HepG2 (cell line): Measurements from ENCODE around the gene SEMA3G. TPM values are rescaled to one million over a fixed set of nuclear protein-coding genes. Genes with fewer than 3 reads are reported as not detected.

ENCODE experiments used
- KLF6 ChIP-seq: IDR thresholded peaks from 2 replicates; pipeline ENCODE4 v1.8.0; 2016; ENCODE audit warnings: missing biosample characterization, missing genetic modification reagents
- MED1 ChIP-seq: sonication (generic); formaldehyde crosslinking; IDR thresholded peaks from 2 replicates; pipeline ENCODE4 v1.4.0; 2020; ENCODE audit warnings: missing genetic modification reagents
- MXI1 ChIP-seq: IDR thresholded peaks from 3 replicates; pipeline ENCODE4 v1.6.1; 2012; ENCODE audit warnings: low read depth, low read length, inconsistent platforms, borderline replicate concordance
- SOX5 ChIP-seq: IDR thresholded peaks from 2 replicates; pipeline ENCODE4 v1.6.1; 2016; ENCODE audit warnings: borderline replicate concordance
- SOX6 ChIP-seq, 2 experiments: fragments of 450-650 bp in 1 of 2; sonication (generic) in 1 of 2; formaldehyde crosslinking in 1 of 2; IDR thresholded peaks; 2 replicates each; pipeline versions ENCODE4 v1.4.0 to v1.6.1; 2017 to 2020; ENCODE audit warnings: antibody characterized with exemption in 1 of 2, mild to moderate bottlenecking in 1 of 2, missing genetic modification reagents in 1 of 2
- ZNF282 ChIP-seq: fragments of 450-650 bp; IDR thresholded peaks from 2 replicates; pipeline ENCODE4 v1.6.1; 2018; ENCODE audit not compliant: partially characterized antibody
- ZNF563 ChIP-seq: sonication (generic); formaldehyde crosslinking; IDR thresholded peaks from 2 replicates; pipeline ENCODE4 v1.8.0; 2022; ENCODE audit warnings: mild to moderate bottlenecking, moderate library complexity, missing genetic modification reagents
- ZNF678 ChIP-seq: sonication (generic); formaldehyde crosslinking; IDR thresholded peaks from 2 replicates; pipeline ENCODE4 v1.4.0; 2020; ENCODE audit warnings: mild to moderate bottlenecking, missing genetic modification reagents
- ZNF772 ChIP-seq: sonication (generic); formaldehyde crosslinking; IDR thresholded peaks from 2 replicates; pipeline ENCODE4 v1.5.0; 2020; ENCODE audit warnings: mild to moderate bottlenecking, missing genetic modification reagents
- ZNF839 ChIP-seq: sonication (generic); formaldehyde crosslinking; IDR thresholded peaks from 2 replicates; pipeline ENCODE4 v1.4.0; 2020; ENCODE audit warnings: missing genetic modification reagents, mild to moderate bottlenecking, borderline replicate concordance
- polyA plus RNA-seq, 8 experiments: library from polyadenylated mRNA; depleted of rRNA in 3 of 8; stranded (reverse) in 7 of 8; unstranded in 1 of 8; fragments of >200 nt; fragmentation: Illumina TruSeq in 4 of 8; extraction: Trizol in 4 of 8; gene quantifications; 2 replicates each; pipeline versions ENCODE4 v1.2.1 to v1.2.3, GENCODE V29; 2011 to 2016; ENCODE audit warnings: low read depth in 4 of 8, missing spikeins in 1 of 8, mixed read lengths in 1 of 8; ENCODE audit not compliant: insufficient read depth in 1 of 8
- total RNA-seq, 5 experiments: library from RNA; depleted of rRNA; stranded (reverse); fragments of >200 nt; fragmentation: Illumina TruSeq; extraction: Trizol; gene quantifications; 2 replicates each; pipeline ENCODE4 v1.2.3, GENCODE V29; 2016; ENCODE audit warnings: low read depth in 1 of 5
- TF ChIP-seq, protein P1 (sequence below): IDR thresholded peaks from 2 replicates; pipeline ENCODE4 v1.6.1; 2016; ENCODE audit warnings: low read depth
- TF ChIP-seq, protein P2 (sequence below): sonication (generic); formaldehyde crosslinking; IDR thresholded peaks from 2 replicates; pipeline ENCODE4 v1.4.0; 2020; ENCODE audit warnings: mild to moderate bottlenecking, missing genetic modification reagents
- TF ChIP-seq, protein P3 (sequence below): sonication (generic); formaldehyde crosslinking; IDR thresholded peaks from 2 replicates; pipeline ENCODE4 v1.4.0; 2020; ENCODE audit warnings: mild to moderate bottlenecking, missing genetic modification reagents, borderline replicate concordance
- TF ChIP-seq, protein P4 (sequence below): sonication (generic); formaldehyde crosslinking; IDR thresholded peaks from 2 replicates; pipeline ENCODE4 v1.4.0; 2020; ENCODE audit warnings: mild to moderate bottlenecking, low read depth, missing genetic modification reagents

SEMA3G gene
- total and polyA plus RNA-seq, 2 of the 13 experiments (the other 11 are each of a cell fraction or from before 2014, with no cell fraction given), result 6.1 to 8.3 TPM

DNA sequence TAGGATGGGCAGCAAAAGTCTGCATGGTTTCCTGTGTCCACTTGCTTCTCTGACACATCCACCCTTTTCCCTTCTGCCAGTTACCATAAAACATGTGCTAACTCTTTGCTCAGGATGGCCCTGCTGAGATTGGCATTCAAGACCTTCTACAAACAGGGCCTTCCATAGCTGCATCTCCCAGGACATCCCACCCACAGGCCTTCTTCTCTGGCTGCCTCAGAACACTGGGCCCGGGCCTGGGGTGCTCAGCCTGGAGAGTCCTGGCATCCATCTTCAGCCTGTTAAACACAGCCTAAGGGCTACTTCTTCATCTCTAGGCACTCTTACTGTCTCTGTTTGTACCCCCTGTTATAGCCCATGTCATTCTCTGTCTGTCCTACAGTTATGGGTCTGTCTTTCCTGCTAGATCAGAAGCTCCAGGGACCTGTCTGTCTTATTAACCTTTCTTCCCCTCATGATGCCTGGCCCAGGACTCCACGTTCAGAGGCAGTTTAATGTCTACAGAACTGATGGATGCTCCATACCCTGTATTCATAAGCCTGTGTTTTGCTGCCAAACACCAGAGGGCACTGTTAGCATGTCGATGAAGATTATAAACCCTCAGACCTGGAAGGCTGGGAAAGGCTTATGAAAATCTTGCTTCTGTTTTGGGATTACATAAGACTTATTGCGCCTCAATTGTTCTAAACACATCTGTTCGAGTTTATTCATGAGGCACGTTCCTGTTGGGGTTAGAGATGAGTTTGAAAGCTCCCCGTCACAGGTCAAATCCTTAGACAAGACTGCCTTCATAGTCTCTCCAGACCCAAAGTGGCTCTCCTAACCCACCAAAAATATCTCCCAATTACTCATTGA, 16.5 kb downstream of the SEMA3G start (continued):
- no peak for TF ChIP-seq ZNF563
- TF ChIP-seq SOX6 (IDR thresholded peaks at IDR 0.05), result no peak
- TF ChIP-seq SOX6 (CRISPR knock-in tag; IDR thresholded peaks at IDR 0.05), result 0 out of 2 replicates have a peak, but pooled peaks have one; percentile 10
- no peak for TF ChIP-seq ZNF839 (CRISPR knock-in tag)
- TF ChIP-seq MED1 (CRISPR knock-in tag), result 0 out of 2 replicates have a peak, but pooled peaks have one; percentile 26
- peak; percentile 34; the same call in 1 of the 2 replicates for TF ChIP-seq ZNF772 (CRISPR knock-in tag)
- TF ChIP-seq, protein P1, sequence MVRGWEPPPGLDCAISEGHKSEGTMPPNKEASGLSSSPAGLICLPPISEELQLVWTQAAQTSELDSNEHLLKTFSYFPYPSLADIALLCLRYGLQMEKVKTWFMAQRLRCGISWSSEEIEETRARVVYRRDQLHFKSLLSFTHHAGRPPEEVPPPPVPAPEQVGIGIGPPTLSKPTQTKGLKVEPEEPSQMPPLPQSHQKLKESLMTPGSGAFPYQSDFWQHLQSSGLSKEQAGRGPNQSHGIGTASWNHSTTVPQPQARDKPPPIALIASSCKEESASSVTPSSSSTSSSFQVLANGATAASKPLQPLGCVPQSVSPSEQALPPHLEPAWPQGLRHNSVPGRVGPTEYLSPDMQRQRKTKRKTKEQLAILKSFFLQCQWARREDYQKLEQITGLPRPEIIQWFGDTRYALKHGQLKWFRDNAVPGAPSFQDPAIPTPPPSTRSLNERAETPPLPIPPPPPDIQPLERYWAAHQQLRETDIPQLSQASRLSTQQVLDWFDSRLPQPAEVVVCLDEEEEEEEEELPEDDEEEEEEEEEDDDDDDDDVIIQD (CRISPR knock-in tag), result peak; percentile 21; the same call in 1 of the 2 replicates
- TF ChIP-seq MXI1, result 0 out of 3 replicates have a peak, but pooled peaks have one; percentile 30
- TF ChIP-seq, protein P2, sequence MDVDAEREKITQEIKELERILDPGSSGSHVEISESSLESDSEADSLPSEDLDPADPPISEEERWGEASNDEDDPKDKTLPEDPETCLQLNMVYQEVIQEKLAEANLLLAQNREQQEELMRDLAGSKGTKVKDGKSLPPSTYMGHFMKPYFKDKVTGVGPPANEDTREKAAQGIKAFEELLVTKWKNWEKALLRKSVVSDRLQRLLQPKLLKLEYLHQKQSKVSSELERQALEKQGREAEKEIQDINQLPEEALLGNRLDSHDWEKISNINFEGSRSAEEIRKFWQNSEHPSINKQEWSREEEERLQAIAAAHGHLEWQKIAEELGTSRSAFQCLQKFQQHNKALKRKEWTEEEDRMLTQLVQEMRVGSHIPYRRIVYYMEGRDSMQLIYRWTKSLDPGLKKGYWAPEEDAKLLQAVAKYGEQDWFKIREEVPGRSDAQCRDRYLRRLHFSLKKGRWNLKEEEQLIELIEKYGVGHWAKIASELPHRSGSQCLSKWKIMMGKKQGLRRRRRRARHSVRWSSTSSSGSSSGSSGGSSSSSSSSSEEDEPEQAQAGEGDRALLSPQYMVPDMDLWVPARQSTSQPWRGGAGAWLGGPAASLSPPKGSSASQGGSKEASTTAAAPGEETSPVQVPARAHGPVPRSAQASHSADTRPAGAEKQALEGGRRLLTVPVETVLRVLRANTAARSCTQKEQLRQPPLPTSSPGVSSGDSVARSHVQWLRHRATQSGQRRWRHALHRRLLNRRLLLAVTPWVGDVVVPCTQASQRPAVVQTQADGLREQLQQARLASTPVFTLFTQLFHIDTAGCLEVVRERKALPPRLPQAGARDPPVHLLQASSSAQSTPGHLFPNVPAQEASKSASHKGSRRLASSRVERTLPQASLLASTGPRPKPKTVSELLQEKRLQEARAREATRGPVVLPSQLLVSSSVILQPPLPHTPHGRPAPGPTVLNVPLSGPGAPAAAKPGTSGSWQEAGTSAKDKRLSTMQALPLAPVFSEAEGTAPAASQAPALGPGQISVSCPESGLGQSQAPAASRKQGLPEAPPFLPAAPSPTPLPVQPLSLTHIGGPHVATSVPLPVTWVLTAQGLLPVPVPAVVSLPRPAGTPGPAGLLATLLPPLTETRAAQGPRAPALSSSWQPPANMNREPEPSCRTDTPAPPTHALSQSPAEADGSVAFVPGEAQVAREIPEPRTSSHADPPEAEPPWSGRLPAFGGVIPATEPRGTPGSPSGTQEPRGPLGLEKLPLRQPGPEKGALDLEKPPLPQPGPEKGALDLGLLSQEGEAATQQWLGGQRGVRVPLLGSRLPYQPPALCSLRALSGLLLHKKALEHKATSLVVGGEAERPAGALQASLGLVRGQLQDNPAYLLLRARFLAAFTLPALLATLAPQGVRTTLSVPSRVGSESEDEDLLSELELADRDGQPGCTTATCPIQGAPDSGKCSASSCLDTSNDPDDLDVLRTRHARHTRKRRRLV (CRISPR knock-in tag), result no peak
- 0 out of 2 replicates have a peak, but pooled peaks have one; percentile 23 for TF ChIP-seq KLF6 (CRISPR knock-in tag)
- peak; percentile 51; the same call in 1 of the 2 replicates for TF ChIP-seq SOX5 (CRISPR knock-in tag)
- TF ChIP-seq, protein P3, sequence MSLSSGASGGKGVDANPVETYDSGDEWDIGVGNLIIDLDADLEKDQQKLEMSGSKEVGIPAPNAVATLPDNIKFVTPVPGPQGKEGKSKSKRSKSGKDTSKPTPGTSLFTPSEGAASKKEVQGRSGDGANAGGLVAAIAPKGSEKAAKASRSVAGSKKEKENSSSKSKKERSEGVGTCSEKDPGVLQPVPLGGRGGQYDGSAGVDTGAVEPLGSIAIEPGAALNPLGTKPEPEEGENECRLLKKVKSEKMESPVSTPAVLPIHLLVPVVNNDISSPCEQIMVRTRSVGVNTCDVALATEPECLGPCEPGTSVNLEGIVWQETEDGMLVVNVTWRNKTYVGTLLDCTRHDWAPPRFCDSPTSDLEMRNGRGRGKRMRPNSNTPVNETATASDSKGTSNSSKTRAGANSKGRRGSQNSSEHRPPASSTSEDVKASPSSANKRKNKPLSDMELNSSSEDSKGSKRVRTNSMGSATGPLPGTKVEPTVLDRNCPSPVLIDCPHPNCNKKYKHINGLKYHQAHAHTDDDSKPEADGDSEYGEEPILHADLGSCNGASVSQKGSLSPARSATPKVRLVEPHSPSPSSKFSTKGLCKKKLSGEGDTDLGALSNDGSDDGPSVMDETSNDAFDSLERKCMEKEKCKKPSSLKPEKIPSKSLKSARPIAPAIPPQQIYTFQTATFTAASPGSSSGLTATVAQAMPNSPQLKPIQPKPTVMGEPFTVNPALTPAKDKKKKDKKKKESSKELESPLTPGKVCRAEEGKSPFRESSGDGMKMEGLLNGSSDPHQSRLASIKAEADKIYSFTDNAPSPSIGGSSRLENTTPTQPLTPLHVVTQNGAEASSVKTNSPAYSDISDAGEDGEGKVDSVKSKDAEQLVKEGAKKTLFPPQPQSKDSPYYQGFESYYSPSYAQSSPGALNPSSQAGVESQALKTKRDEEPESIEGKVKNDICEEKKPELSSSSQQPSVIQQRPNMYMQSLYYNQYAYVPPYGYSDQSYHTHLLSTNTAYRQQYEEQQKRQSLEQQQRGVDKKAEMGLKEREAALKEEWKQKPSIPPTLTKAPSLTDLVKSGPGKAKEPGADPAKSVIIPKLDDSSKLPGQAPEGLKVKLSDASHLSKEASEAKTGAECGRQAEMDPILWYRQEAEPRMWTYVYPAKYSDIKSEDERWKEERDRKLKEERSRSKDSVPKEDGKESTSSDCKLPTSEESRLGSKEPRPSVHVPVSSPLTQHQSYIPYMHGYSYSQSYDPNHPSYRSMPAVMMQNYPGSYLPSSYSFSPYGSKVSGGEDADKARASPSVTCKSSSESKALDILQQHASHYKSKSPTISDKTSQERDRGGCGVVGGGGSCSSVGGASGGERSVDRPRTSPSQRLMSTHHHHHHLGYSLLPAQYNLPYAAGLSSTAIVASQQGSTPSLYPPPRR, result no peak
- no peak for TF ChIP-seq ZNF282
- TF ChIP-seq, protein P4, sequence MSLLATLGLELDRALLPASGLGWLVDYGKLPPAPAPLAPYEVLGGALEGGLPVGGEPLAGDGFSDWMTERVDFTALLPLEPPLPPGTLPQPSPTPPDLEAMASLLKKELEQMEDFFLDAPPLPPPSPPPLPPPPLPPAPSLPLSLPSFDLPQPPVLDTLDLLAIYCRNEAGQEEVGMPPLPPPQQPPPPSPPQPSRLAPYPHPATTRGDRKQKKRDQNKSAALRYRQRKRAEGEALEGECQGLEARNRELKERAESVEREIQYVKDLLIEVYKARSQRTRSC, result no peak
- TF ChIP-seq ZNF678 (CRISPR knock-in tag), result no peak
